ENCODE results near the gene HDAC4.

GRCh38 chr2:239132786-239133185 lies 268.0 kb downstream of the HDAC4 start:
- TF ChIP-seq, protein P1, sequence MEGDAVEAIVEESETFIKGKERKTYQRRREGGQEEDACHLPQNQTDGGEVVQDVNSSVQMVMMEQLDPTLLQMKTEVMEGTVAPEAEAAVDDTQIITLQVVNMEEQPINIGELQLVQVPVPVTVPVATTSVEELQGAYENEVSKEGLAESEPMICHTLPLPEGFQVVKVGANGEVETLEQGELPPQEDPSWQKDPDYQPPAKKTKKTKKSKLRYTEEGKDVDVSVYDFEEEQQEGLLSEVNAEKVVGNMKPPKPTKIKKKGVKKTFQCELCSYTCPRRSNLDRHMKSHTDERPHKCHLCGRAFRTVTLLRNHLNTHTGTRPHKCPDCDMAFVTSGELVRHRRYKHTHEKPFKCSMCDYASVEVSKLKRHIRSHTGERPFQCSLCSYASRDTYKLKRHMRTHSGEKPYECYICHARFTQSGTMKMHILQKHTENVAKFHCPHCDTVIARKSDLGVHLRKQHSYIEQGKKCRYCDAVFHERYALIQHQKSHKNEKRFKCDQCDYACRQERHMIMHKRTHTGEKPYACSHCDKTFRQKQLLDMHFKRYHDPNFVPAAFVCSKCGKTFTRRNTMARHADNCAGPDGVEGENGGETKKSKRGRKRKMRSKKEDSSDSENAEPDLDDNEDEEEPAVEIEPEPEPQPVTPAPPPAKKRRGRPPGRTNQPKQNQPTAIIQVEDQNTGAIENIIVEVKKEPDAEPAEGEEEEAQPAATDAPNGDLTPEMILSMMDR (IDR thresholded peaks at IDR 0.05; ENCODE audit: insufficient read depth, low read depth, low read length): no peak
- TF ChIP-seq EZH2 (IDR thresholded peaks at IDR 0.05; ENCODE audit: insufficient read depth, low read length): no peak
